Parathyroid adenoma (tissue), 2 donors: ENCODE measurements around the gene NR2C1.
"Not testable (repeated sequence)": the region's sequence is repeated elsewhere in the genome, so short reads cannot be mapped to it uniquely, and the experiment has no call there.

Source experiments
- H2AFZ ChIP-seq: fragments of 300-600 bp; sonication (generic); one replicate; pipeline ENCODE4 v1.7.0; 2017; ENCODE audit warnings: antibody characterized with exemption, mild to moderate bottlenecking
- H3K27ac ChIP-seq: fragments of 300-600 bp; sonication (generic); one replicate; pipeline ENCODE4 v1.7.0; 2017
- H3K27me3 ChIP-seq: fragments of 300-600 bp; sonication (generic); one replicate; pipeline ENCODE4 v1.7.0; 2017; ENCODE audit warnings: low read length; ENCODE audit not compliant: control insufficient read depth, insufficient read depth
- H3K36me3 ChIP-seq: fragments of 300-600 bp; sonication (generic); one replicate; pipeline ENCODE4 v1.7.0; 2017; ENCODE audit warnings: low read length; ENCODE audit not compliant: control insufficient read depth, insufficient read depth
- H3K4me1 ChIP-seq: fragments of 300-600 bp; sonication (generic); one replicate; pipeline ENCODE4 v1.7.0; 2017; ENCODE audit warnings: control low read depth
- H3K4me2 ChIP-seq: fragments of 300-600 bp; sonication (generic); one replicate; pipeline ENCODE4 v1.7.0; 2017; ENCODE audit warnings: low read length
- H3K4me3 ChIP-seq: fragments of 300-600 bp; sonication (generic); one replicate; pipeline ENCODE4 v1.7.0; 2017; ENCODE audit warnings: low read depth, low read length
- H3K79me2 ChIP-seq: fragments of 300-600 bp; sonication (generic); one replicate; pipeline ENCODE4 v1.7.0; 2017; ENCODE audit warnings: control low read depth
- H3K9ac ChIP-seq: fragments of 300-600 bp; sonication (generic); one replicate; pipeline ENCODE4 v1.7.0; 2017; ENCODE audit warnings: mild to moderate bottlenecking
- H3K9me3 ChIP-seq: fragments of 300-600 bp; sonication (generic); one replicate; pipeline ENCODE4 v1.7.0; 2017; ENCODE audit warnings: low read length; ENCODE audit not compliant: control insufficient read depth
- TF ChIP-seq, protein P1 (sequence below): fragments of 300-600 bp; sonication (generic); IDR thresholded peaks from one replicate; pipeline ENCODE4 v1.7.0; 2017; ENCODE audit warnings: antibody characterized with exemption, mild to moderate bottlenecking
- donor health status: primary hyperparathyroidism.

The NR2C1 gene

DNA sequence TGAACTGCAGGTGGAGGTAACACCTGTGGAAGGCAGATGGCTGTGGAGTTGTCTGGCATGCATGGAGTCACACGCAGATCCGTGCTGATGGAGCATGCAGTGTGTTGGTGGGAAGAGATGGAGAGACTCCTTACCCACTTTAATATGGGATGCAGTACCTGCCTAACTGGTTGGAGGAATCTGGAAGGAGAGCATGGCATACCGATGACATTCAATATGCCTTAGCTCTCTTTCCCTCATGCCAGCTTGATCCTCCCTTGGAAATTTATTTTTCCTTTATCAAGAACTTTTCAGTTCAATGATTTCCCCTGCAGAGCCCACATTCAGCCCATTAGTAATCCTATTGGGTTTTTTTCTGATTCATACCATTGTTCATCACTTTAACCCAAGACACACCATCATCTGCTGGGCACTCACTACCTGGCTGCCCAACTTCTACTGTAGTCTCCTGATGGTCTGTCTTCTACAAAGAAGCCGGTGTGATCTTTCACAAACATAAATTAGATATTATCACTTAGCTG is 25.9 kb upstream of the NR2C1 start:
- H3K4me3 ChIP-seq = no peak overlapping the region
- H3K27me3 ChIP-seq = no peaks in the 10 kb centered on the region
- no peak overlapping the region for H3K4me2 ChIP-seq
- no peaks in the 10 kb centered on the region for H3K9me3 ChIP-seq
- H2AFZ ChIP-seq = no peak overlapping the region
- TF ChIP-seq, protein P1, sequence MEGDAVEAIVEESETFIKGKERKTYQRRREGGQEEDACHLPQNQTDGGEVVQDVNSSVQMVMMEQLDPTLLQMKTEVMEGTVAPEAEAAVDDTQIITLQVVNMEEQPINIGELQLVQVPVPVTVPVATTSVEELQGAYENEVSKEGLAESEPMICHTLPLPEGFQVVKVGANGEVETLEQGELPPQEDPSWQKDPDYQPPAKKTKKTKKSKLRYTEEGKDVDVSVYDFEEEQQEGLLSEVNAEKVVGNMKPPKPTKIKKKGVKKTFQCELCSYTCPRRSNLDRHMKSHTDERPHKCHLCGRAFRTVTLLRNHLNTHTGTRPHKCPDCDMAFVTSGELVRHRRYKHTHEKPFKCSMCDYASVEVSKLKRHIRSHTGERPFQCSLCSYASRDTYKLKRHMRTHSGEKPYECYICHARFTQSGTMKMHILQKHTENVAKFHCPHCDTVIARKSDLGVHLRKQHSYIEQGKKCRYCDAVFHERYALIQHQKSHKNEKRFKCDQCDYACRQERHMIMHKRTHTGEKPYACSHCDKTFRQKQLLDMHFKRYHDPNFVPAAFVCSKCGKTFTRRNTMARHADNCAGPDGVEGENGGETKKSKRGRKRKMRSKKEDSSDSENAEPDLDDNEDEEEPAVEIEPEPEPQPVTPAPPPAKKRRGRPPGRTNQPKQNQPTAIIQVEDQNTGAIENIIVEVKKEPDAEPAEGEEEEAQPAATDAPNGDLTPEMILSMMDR = no peak
- H3K36me3 ChIP-seq = no peaks in the 10 kb centered on the region
- no peak overlapping the region for H3K9ac ChIP-seq
- H3K27ac ChIP-seq = no peak overlapping the region
- H3K79me2 ChIP-seq = no peaks in the 10 kb centered on the region
- no peaks in the 10 kb centered on the region for H3K4me1 ChIP-seq

DNA sequence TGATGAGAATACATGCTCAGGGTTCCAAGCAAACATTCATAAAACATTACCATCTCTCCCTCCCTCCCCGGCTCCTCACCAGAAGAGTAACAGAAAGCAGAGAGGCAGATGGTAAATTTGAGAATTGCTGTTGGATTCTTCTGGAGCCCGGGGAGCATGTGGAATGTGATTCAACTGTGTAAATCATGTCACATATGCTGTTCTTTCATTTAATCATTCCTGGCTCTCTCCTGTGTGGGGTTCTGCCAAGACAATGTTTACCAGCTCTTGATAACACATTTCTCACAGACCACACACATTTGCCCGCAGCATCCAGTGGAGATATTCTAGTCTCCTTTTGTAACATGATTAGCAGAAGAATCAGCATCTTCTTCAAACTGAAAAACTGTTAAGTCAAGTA is 23.4 kb upstream of the NR2C1 start:
- H3K27me3 ChIP-seq = no peaks in the 10 kb centered on the region
- no peaks in the 10 kb centered on the region for H3K4me1 ChIP-seq
- H2AFZ ChIP-seq = no peak overlapping the region
- no peak overlapping the region for H3K27ac ChIP-seq
- no peaks in the 10 kb centered on the region for H3K9me3 ChIP-seq
- H3K4me3 ChIP-seq = no peak overlapping the region
- H3K79me2 ChIP-seq = no peaks in the 10 kb centered on the region
- H3K4me2 ChIP-seq = no peak overlapping the region
- no peak overlapping the region for H3K9ac ChIP-seq
- no peaks in the 10 kb centered on the region for H3K36me3 ChIP-seq
- TF ChIP-seq, protein P1 = no peak

DNA sequence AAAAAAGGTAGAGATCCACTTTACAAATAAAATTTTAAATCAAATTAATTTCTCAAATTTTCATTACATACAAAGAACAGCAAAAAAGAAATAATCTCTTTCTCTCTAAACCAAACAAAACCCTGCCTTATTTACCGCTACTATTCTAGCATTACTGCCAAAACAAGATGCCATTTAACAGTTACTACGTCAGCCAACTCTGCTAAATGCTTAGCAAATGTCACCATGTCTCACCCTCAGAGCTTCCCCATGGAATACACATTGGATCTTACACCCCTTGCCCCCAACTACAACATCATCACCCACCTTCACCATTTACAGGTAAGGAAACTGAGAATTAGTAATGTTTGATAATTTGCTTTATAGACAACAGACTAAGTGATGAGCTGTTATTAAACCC is 23.0 kb upstream of the NR2C1 start:
- Histone ChIP-seq H3K4me1 (no peaks in the 10 kb centered on the region), H3K27ac (no peak overlapping the region), H3K79me2 (no peaks in the 10 kb centered on the region), H3K36me3 (no peaks in the 10 kb centered on the region), H3K27me3 (no peaks in the 10 kb centered on the region), H3K9ac (no peak overlapping the region), H2AFZ (no peak overlapping the region), H3K4me3 (no peak overlapping the region), H3K9me3 (no peaks in the 10 kb centered on the region), H3K4me2 (no peak overlapping the region)
- TF ChIP-seq, protein P1 = no peak

DNA sequence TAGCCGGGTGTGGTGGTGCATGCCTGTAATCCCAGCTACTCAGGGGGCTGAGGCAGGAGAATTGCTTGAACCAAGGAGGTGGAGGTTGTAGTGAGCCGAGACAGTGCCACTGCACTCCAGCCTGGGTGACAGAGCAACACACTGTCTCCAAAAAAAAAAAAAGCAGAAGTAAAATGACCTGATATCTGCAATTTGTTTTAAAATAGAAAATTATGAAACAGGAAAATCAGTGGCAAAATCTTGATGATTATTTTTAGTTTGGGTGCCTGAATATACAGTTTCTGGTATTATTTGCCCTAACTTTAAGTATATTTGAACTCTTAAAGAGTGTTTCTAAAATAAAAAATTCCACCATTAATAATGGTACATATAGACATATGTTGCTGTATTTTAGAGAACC is 22.4 kb upstream of the NR2C1 start:
- H3K27me3 ChIP-seq, H3K9me3 ChIP-seq, H3K4me1 ChIP-seq, H3K4me2 ChIP-seq, H3K4me3 ChIP-seq, H2AFZ ChIP-seq, H3K27ac ChIP-seq, H3K79me2 ChIP-seq, H3K9ac ChIP-seq, H3K36me3 ChIP-seq: not testable (repeated sequence)

DNA sequence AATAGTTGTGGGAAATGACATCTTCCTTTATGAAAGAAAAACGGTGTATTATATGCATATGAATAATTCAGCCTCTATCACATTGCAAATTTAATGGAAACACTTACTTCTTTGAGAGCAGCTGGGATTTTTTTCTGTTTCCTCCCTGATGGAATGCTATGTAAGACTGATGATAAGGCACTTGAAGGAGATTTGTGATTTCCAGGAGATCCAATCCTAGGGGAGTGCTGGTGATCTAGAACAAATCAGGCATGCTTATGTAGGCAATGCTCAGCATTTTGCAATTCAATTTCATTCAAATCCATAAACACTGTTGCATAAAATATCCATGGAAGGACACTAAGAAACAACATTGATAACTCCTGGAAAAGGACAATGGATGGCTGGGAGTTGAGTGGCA is 16.0 kb upstream of the NR2C1 start:
- Histone ChIP-seq H3K9me3 (no peaks in the 10 kb centered on the region), H3K4me2 (no peak overlapping the region), H3K27ac (no peak overlapping the region), H3K4me3 (no peak overlapping the region), H3K27me3 (no peaks in the 10 kb centered on the region), H2AFZ (no peak overlapping the region), H3K9ac (no peak overlapping the region), H3K36me3 (no peaks in the 10 kb centered on the region), H3K4me1 (peaks cover 4% of the 10 kb centered on the region), H3K79me2 (no peaks in the 10 kb centered on the region)
- TF ChIP-seq, protein P1 = no peak
